ENCODE measurements around the gene ANKRD23.
"Not testable (repeated sequence)": the region's sequence is repeated elsewhere in the genome, so short reads cannot be mapped to it uniquely, and the experiment has no call there.

The ANKRD23 gene

DNA sequence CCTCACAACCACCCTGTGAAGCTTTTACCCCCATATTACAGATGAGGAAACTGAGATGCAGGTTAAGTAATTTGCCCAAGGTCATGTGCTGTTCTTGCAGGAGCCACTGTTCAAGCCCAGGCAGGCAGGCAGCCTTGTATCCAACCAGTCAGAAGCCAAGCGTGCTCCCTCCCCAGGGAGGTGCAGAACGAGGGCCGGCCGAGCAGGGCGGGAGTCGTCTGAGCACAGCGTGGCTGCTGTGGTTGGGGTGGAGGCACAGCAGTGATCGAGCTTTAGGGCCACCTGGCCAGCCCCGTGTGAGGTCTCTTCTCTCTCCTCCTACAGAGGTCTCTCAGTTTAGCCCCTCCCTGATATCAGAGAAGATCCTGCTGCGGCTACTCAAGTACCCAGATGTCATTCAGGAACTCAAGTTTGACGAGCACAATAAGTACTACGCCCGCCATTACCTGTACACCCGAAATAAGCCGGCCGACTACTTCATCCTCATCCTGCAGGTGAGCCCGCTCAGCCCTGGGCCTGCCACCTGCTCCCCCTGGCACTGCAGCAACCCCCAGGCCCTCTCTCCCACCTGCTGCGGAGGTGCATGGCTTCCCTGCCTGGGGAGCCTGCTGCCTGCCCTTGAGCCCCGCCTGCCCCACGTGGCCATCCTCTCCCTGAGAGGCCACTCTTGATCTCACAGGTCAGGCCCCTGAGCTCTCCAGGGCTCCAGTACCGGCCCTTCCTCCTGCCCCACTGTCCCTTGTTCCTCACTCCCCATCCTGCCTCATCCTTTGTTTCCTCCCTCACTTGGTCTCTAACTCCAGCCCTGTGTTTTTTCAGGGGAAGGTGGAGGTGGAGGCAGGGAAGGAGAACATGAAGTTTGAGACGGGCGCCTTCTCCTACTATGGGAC, 44.8 kb downstream of the ANKRD23 start:
- DNase-seq (ENCODE audit: low read depth, low spot score): no peak

DNA sequence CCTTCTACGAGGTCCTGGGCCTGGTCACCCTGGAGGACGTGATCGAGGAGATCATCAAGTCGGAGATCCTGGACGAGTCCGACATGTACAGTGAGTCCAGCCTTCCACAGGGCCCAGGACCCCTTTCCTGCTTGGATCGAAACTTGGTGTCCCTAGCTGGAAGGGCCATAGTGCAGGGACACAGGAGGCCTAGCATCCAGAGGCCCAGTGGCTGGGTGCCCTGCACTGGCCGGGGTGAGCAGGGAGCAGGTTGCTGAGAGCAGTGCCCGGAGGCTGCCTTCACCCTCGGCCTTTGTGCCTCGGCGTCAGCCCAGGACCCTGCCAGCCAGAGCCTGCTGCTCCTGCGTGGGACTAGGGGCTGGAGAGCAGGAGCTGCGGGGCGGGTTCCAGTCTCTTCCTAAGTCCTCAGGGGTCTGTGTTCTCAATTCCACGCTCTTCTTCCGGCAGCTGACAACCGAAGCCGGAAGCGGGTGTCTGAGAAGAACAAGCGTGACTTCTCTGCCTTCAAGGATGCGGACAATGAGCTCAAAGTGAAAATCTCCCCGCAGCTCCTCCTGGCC, 46.7 kb downstream of the ANKRD23 start:
- DNase-seq (ENCODE audit: low read depth, low spot score): no peak

DNA sequence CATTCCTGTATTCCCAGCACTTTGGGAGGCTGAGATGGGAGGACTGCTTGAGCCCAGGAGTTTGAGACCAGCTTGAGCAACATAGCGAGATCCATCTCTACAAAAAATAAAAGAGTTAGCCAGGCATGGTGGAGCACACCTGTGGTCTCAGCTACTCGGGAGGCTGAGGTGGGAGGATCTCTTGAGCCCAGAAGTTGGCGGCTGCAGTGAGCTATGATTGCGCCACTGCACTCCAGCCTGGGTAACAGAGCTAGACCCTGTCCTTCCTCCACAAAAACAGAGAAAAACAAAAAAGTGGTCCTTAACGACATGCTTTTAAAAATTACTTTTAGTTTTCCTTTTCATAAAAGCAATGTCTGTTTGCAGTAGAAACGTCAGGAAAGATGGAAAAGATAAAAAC, 47.3 kb downstream of the ANKRD23 start:
- DNase-seq (ENCODE audit: low read depth, low spot score): not testable (repeated sequence)

DNA sequence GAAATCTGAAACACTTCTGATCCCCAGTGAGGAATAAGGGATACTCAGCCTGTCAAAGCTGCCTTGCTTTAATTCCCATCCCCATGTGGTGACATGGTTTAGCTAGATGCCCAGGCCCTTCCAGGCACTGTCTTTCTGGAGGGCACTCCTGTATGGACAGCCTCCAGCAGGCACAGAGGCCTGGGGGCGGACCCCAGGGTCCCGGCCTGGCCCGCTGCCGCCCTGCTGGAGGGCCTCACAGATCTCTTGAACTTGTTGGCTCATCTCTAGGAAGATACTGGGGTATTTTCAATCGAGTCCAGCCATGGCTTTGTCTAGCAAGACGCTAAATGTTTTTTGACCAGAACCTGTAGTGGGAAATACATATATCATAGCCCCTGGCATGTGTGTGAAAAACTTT, 48.7 kb downstream of the ANKRD23 start:
- DNase-seq (ENCODE audit: low read depth, low spot score): no peak

DNA sequence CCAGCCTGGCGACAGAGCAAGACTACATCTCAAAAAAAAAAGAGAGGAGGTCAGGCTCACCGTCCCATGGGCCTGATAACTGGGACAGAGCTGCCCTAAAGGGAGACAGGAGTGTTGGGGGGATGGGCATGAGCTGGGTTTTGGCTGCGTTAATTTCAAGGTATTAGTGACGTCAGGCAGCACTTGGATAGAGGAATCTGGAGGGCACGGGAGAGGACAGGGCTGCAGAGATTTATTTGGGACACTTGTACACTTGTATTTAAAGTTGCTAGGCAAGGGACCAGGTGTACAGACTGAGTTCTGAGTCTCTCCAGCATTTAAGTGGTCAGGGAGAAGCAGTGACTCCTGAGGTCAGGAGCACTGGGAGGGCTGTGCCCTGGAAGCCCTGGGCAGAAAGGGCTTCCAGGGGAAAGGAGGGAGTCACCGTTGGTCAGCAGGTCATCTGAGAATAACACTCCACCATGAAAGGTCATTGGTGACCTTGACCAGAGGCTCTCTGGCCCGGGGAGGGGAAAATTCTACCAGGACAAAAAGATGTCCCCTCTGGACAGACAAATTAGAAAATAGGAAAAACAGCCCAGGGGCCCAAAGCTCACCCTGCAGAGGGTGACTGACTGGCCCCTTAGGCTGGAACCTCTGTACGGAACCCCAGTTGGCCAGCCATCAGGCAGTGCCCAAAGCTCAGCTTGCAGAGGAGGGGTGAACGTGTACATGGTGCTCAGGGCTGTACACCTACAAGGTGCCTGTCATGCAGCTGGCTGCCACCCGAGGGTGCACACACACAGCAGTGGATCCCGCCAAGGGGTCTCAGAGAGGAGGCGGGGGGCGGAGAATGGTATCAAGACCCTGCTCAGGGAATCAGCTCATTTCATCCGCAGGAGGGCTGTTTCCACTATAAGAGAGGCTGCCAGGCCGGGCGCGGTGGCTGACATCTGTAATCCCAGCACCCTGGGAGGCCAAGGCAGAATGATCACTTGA, 50.8 kb downstream of the ANKRD23 start:
- no peak for DNase-seq (ENCODE audit: low read depth, low spot score)

DNA sequence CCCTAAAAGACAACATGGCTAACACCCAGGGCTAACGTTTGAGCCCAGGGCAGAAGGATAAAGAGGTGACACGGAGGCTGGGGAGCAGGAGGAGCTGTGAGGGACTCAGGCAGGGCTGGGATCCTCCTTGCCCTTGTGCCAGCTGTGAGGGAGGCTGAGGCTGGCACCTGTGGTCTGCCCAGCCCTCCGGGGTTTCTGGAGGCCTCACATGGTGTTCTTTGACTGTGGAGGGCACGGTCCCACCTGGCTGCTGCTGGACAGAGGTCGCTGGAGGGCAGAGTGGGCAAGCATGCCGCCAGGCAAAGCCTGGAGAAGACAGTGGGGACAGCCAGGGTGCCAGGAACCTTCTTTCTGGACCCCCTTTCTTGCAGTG, 54.6 kb downstream of the ANKRD23 start:
- no peak for DNase-seq (ENCODE audit: low read depth, low spot score)

DNA sequence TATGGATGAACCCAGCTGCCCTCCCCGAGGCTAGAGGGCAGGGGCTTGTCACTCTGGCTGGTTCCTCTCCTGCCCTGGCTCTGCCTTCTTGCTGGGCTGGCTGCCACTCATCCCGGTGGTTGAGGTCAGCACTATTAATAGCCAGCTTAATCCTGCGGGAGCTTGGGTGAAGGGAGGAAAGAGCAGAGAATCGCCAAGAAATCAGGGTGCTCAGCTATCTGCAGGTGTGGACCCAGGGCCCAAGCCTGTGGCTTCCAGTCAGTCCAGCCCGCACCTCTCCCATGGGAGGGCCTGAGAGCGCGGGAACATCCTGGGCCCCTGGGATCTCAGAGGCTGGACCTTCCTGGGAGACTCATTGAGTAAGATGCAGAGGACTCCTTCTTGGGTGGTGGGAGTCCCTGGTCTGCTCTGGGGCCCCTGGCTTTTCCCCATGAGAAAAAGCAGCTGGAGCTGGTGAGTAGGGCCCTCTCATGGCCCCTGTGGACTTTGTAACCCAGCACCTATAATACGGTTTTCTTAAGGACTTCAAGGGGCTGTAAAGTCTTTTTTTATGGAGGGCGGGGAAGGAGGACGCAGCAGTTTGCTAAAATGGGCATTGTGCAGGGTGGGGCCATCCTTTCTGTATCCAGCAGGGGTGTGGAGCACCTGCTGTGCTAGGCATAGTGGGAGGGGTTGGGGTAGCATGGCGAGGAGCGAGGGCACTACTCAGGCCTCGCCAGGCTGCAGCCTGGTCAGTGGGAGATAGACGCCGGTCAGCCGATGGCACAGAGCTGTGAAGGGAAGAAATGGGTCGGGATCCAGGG, 55.2 kb downstream of the ANKRD23 start:
- no peak for DNase-seq (ENCODE audit: low read depth, low spot score)
